ENCODE measurements around the gene CACNB1. TPM values are rescaled to one million over a fixed set of nuclear protein-coding genes. Genes with fewer than 3 reads are reported as not detected.

Gene CACNB1
- total RNA-seq, 4 donors from 2014 or later = 7.9 to 32.9 (median 17.1) TPM

- H3K27me3 ChIP-seq = no peaks in the 10 kb centered on the region
- WGBS = 49% methylated on average over 2 of the region's 2 CpGs
- TF ChIP-seq POLR2AphosphoS5 (IDR thresholded peaks at IDR 0.05) = no peak
- no peak for TF ChIP-seq POLR2A (IDR thresholded peaks at IDR 0.05)
- TF ChIP-seq, protein P1, sequence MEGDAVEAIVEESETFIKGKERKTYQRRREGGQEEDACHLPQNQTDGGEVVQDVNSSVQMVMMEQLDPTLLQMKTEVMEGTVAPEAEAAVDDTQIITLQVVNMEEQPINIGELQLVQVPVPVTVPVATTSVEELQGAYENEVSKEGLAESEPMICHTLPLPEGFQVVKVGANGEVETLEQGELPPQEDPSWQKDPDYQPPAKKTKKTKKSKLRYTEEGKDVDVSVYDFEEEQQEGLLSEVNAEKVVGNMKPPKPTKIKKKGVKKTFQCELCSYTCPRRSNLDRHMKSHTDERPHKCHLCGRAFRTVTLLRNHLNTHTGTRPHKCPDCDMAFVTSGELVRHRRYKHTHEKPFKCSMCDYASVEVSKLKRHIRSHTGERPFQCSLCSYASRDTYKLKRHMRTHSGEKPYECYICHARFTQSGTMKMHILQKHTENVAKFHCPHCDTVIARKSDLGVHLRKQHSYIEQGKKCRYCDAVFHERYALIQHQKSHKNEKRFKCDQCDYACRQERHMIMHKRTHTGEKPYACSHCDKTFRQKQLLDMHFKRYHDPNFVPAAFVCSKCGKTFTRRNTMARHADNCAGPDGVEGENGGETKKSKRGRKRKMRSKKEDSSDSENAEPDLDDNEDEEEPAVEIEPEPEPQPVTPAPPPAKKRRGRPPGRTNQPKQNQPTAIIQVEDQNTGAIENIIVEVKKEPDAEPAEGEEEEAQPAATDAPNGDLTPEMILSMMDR (IDR thresholded peaks at IDR 0.05) = no peak
- TF ChIP-seq EP300 (IDR thresholded peaks at IDR 0.05) = no peak
Measured at GRCh38 chr17:39167476-39167875, 30.0 kb downstream of the CACNB1 start.

GRCh38 chr17:39166437-39167335 is 30.8 kb downstream of the CACNB1 start:
- no peaks in the 10 kb centered on the region for H3K9me3 ChIP-seq
- TF ChIP-seq POLR2A (IDR thresholded peaks at IDR 0.05) (no peak), POLR2AphosphoS5 (IDR thresholded peaks at IDR 0.05) (no peak), EP300 (IDR thresholded peaks at IDR 0.05) (no peak)
- TF ChIP-seq, protein P1 (IDR thresholded peaks at IDR 0.05) = no peak
- peaks cover 35% of the 10 kb centered on the region for H3K4me1 ChIP-seq
- H3K27ac ChIP-seq = no peak overlapping the region
- no peak for DNase-seq (ENCODE audit: low spot score in 2 of 2)
- H3K27me3 ChIP-seq = no peaks in the 10 kb centered on the region
- 64% methylated on average over 7 of the region's 7 CpGs for WGBS
- no peaks in the 10 kb centered on the region for H3K36me3 ChIP-seq
- no peak overlapping the region for H3K4me3 ChIP-seq

More at GRCh38 chr17:39167476-39167875, 30.0 kb downstream of the CACNB1 start:
- no peak for DNase-seq (ENCODE audit: low spot score in 2 of 2)
- H3K27ac ChIP-seq = no peak overlapping the region
- no peaks in the 10 kb centered on the region for H3K9me3 ChIP-seq
- peaks cover 35% of the 10 kb centered on the region for H3K4me1 ChIP-seq
- H3K36me3 ChIP-seq = no peaks in the 10 kb centered on the region
- H3K4me3 ChIP-seq = no peak overlapping the region

DNA sequence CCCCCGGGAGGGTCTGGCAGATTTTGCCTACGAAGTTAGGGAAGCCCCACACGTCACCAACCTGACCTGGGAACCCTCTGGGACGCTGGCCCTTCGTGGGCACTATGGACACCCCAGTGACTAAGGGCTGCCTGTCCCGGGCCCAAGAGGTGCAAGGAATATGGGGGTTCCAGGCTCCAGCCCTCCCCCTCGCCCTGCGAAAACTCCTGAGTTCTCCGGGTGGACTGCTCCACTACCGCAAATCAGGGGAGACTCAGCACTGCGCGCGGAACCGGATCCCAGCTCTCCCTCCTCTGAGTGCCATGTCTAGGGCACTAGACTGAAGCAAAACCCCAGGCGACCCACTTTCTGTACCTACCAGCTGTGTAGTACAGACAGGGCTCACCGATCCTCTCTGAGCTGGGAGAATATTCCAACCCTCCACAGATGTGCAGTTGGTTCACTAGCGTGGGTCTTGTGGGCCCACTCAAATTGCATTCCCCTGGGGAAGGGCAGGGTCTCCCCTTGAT is 31.6 kb downstream of the CACNB1 start, which contains the start of gene ARL5C:
ARL5C (minus strand) TSS at position 321 of the 509 bp plus-strand sequence. CDS start 401 bp downstream, outside the sequence.
- DNase-seq (ENCODE audit: low spot score in 2 of 2) = no peak
- Histone ChIP-seq H3K4me1 (peaks cover 35% of the 10 kb centered on the region), H3K36me3 (no peaks in the 10 kb centered on the region), H3K4me3 (peak within 1 kb of the TSS; percentile 52), H3K9me3 (no peaks in the 10 kb centered on the region), H3K27ac (no peak within 1 kb of the TSS), H3K27me3 (no peaks in the 10 kb centered on the region)
- TF ChIP-seq POLR2AphosphoS5 (IDR thresholded peaks at IDR 0.05) (no peak), POLR2A (IDR thresholded peaks at IDR 0.05) (no peak), EP300 (IDR thresholded peaks at IDR 0.05) (no peak)
- TF ChIP-seq, protein P1 (IDR thresholded peaks at IDR 0.05) = no peak
- WGBS = 60% methylated on average over 1 of the region's 17 CpGs

DNA sequence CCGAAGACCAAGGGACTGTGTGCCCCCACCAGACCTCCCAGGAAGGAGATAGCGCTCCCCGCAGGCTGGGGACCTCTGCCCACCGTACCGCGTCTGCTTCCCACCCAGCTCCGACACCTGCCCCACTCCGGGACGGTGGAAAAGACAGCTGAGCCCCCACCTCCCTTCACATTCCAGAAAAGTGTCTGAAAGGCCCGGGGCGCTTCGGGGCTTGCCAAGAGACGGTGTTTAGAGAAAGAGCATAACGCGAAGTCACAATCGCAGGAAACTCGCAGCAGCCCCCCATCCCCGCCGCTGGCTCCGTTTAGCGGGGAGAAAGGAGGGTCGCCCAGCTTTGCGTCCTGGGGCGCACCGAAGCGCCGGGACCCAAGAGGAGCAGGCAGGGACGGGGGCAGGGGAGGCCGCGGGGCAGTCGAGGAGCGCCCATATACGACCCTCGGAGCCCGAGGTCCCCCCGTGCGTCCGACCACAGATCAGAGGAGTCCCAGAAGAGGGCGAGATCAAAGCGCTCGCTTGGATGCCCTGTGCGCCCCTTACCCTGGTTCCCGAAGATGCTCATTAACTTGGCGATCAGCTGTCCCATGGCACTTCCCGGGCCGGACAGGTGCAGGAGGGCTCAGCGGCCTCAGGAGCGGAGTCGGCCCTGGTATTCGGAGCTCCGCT is 32.2 kb downstream of the CACNB1 start:
- 41% methylated on average over 36 of the region's 51 CpGs for WGBS

More for the DNA sequence above, 32.2 kb downstream of the CACNB1 start:
- Histone ChIP-seq H3K4me3 (peak overlapping the region; percentile 52), H3K27ac (no peak overlapping the region), H3K36me3 (no peaks in the 10 kb centered on the region), H3K4me1 (peaks cover 35% of the 10 kb centered on the region), H3K9me3 (no peaks in the 10 kb centered on the region), H3K27me3 (no peaks in the 10 kb centered on the region)
- no peak for DNase-seq (ENCODE audit: low spot score in 2 of 2)
- no peak for TF ChIP-seq POLR2AphosphoS5 (IDR thresholded peaks at IDR 0.05)
- no peak for TF ChIP-seq EP300 (IDR thresholded peaks at IDR 0.05)
- TF ChIP-seq, protein P1 (IDR thresholded peaks at IDR 0.05) = no peak
- TF ChIP-seq POLR2A (IDR thresholded peaks at IDR 0.05) = no peak
